HepG2 (cell line): ENCODE measurements around the gene DLEC1. TPM values are rescaled to one million over a fixed set of nuclear protein-coding genes. Genes with fewer than 3 reads are reported as not detected.

Source experiments
- CREM ChIP-seq, 2 experiments: sonication (generic) in 1 of 2; formaldehyde crosslinking in 1 of 2; IDR thresholded peaks; 2 replicates each; pipeline versions ENCODE4 v1.4.0 to v1.6.1; 2016 to 2020; ENCODE audit warnings: antibody characterized with exemption in 1 of 2, mild to moderate bottlenecking in 1 of 2, missing genetic modification reagents in 1 of 2
- HINFP ChIP-seq: sonication (generic); formaldehyde crosslinking; IDR thresholded peaks from 2 replicates; pipeline ENCODE4 v1.4.0; 2020; ENCODE audit warnings: low read depth, mild to moderate bottlenecking, missing genetic modification reagents
- HNF1A ChIP-seq, 2 experiments: sonication (generic) in 1 of 2; formaldehyde crosslinking in 1 of 2; IDR thresholded peaks; 2 replicates each; pipeline versions ENCODE4 v1.4.0 to v1.6.1; 2016 to 2020; ENCODE audit warnings: borderline replicate concordance in 1 of 2, low read depth in 1 of 2, mild to moderate bottlenecking in 1 of 2, missing genetic modification reagents in 1 of 2
- JUND ChIP-seq: sonication (generic); formaldehyde crosslinking; IDR thresholded peaks from 2 replicates; pipeline ENCODE4 v1.8.0; 2022; ENCODE audit warnings: mild to moderate bottlenecking, missing genetic modification reagents
- MBD4 ChIP-seq: IDR thresholded peaks from 2 replicates; pipeline ENCODE4 v1.6.1; 2012; ENCODE audit warnings: low read length, inconsistent platforms, borderline replicate concordance
- POLR2G ChIP-seq: fragments of 200-400 bp; formaldehyde crosslinking; IDR thresholded peaks from 2 replicates; pipeline ENCODE4 v1.6.1; 2018; ENCODE audit warnings: mild to moderate bottlenecking, low read depth, low read length, moderate library complexity
- RAD51 ChIP-seq: fragments of 450-650 bp; IDR thresholded peaks from 2 replicates; pipeline ENCODE4 v1.6.1; 2016; ENCODE audit warnings: borderline replicate concordance
- ZBTB39 ChIP-seq: sonication (generic); formaldehyde crosslinking; IDR thresholded peaks from 2 replicates; pipeline ENCODE4 v1.5.0; 2020; ENCODE audit warnings: missing genetic modification reagents
- ZNF619 ChIP-seq: sonication (generic); formaldehyde crosslinking; IDR thresholded peaks from 2 replicates; pipeline ENCODE4 v1.4.0; 2020; ENCODE audit warnings: mild to moderate bottlenecking, missing genetic modification reagents
- ZNF781 ChIP-seq: sonication (generic); formaldehyde crosslinking; IDR thresholded peaks from 2 replicates; pipeline ENCODE4 v1.5.1; 2020; ENCODE audit warnings: borderline replicate concordance, mild to moderate bottlenecking, missing genetic modification reagents; ENCODE audit errors: not compliant biosample characterization
- ZSCAN5A ChIP-seq: sonication (generic); formaldehyde crosslinking; IDR thresholded peaks from 2 replicates; pipeline ENCODE4 v1.8.0; 2022; ENCODE audit warnings: mild to moderate bottlenecking, missing genetic modification reagents, borderline replicate concordance
- ZSCAN9 ChIP-seq: IDR thresholded peaks from 2 replicates; pipeline ENCODE4 v1.6.1; 2016; ENCODE audit warnings: borderline replicate concordance
- ZXDC ChIP-seq: sonication (generic); formaldehyde crosslinking; IDR thresholded peaks from 2 replicates; pipeline ENCODE4 v1.5.0; 2020; ENCODE audit warnings: mild to moderate bottlenecking, missing genetic modification reagents
- polyA plus RNA-seq, 8 experiments: library from polyadenylated mRNA; depleted of rRNA in 3 of 8; stranded (reverse) in 7 of 8; unstranded in 1 of 8; fragments of >200 nt; fragmentation: Illumina TruSeq in 4 of 8; extraction: Trizol in 4 of 8; gene quantifications; 2 replicates each; pipeline versions ENCODE4 v1.2.1 to v1.2.3, GENCODE V29; 2011 to 2016; ENCODE audit warnings: low read depth in 4 of 8, missing spikeins in 1 of 8, mixed read lengths in 1 of 8; ENCODE audit not compliant: insufficient read depth in 1 of 8
- total RNA-seq, 5 experiments: library from RNA; depleted of rRNA; stranded (reverse); fragments of >200 nt; fragmentation: Illumina TruSeq; extraction: Trizol; gene quantifications; 2 replicates each; pipeline ENCODE4 v1.2.3, GENCODE V29; 2016; ENCODE audit warnings: low read depth in 1 of 5

The DLEC1 gene
- total and polyA plus RNA-seq, 2 of the 13 experiments (the other 11 are each of a cell fraction or from before 2014, with no cell fraction given), result 0.09 TPM; not detected in 1

- TF ChIP-seq HINFP (CRISPR knock-in tag), result no peak
- no peak for TF ChIP-seq JUND
- TF ChIP-seq ZSCAN9 (CRISPR knock-in tag), result no peak
- no peak for TF ChIP-seq RAD51
- no peak for TF ChIP-seq ZNF619 (CRISPR knock-in tag)
- no peak for TF ChIP-seq CREM (IDR thresholded peaks at IDR 0.05)
- no peak for TF ChIP-seq CREM (CRISPR knock-in tag; IDR thresholded peaks at IDR 0.05)
- TF ChIP-seq ZNF781, result no peak
- 0 out of 2 replicates have a peak, but pooled peaks have one; percentile 43 for TF ChIP-seq MBD4
- no peak for TF ChIP-seq ZBTB39 (CRISPR knock-in tag)
- TF ChIP-seq ZXDC (CRISPR knock-in tag), result no peak
- TF ChIP-seq ZSCAN5A (CRISPR knock-in tag), result 0 out of 2 replicates have a peak, but pooled peaks have one; percentile 28
- TF ChIP-seq POLR2G, result peak; percentile 16
- no peak for TF ChIP-seq HNF1A (IDR thresholded peaks at IDR 0.05; ENCODE audit: low read depth)
- TF ChIP-seq HNF1A (CRISPR knock-in tag; IDR thresholded peaks at IDR 0.05; ENCODE audit: borderline replicate concordance), result no peak
Observed at GRCh38 chr3:38118421-38119247, 79.6 kb downstream of the DLEC1 start (continued).
